Thymus (tissue), 11 donors: Measurements from ENCODE around the gene AMOTL1. TPM values are rescaled to one million over a fixed set of nuclear protein-coding genes. Genes with fewer than 3 reads are reported as not detected.

Source experiments
- DNase-seq, 9 donors: peaks; one replicate each; pipeline ENCODE4 v3.0.0-alpha.2; 2013; ENCODE audit warnings: low spot score in 9 of 9, low read depth in 6 of 9, missing footprints in 1 of 9
- H3K27ac ChIP-seq, 2 donors: one replicate each; pipeline ENCODE4 v1.5.1; 2013; ENCODE audit warnings: control low read depth in 1 of 2, low read depth in 1 of 2, low read length in 1 of 2, mild to moderate bottlenecking in 1 of 2, moderate library complexity in 1 of 2
- H3K27me3 ChIP-seq, 2 donors: one replicate each; pipeline ENCODE4 v1.5.1; 2013; ENCODE audit warnings: low read length in 1 of 2; ENCODE audit not compliant: control insufficient read depth in 2 of 2, insufficient read depth in 1 of 2
- H3K36me3 ChIP-seq, 2 donors: one replicate each; pipeline ENCODE4 v1.5.1; 2013; ENCODE audit warnings: low read length in 1 of 2, mild to moderate bottlenecking in 1 of 2, moderate library complexity in 1 of 2; ENCODE audit not compliant: control insufficient read depth in 2 of 2, insufficient read depth in 2 of 2
- H3K4me1 ChIP-seq, 2 donors: one replicate each; pipeline ENCODE4 v1.5.1; 2013; ENCODE audit warnings: low read length in 2 of 2; ENCODE audit not compliant: control insufficient read depth in 2 of 2, insufficient read depth in 2 of 2
- H3K4me3 ChIP-seq, 2 donors: one replicate each; pipeline ENCODE4 v1.5.1; 2013; ENCODE audit warnings: low read length in 2 of 2, control low read depth in 1 of 2, mild to moderate bottlenecking in 1 of 2
- H3K9me3 ChIP-seq, 2 donors: one replicate each; pipeline ENCODE4 v1.5.1; 2013; ENCODE audit warnings: low read length in 1 of 2, mild to moderate bottlenecking in 1 of 2; ENCODE audit not compliant: control insufficient read depth in 2 of 2, insufficient read depth in 1 of 2
- WGBS: extraction: QIAGEN DNeasy Blood & Tissue Kit; methylation state at CpG from one replicate; pipeline ENCODE4 v1.1.7; 2013; 5-methylcytosine and 5-hydroxymethylcytosine counted together
- polyA plus RNA-seq: library from polyadenylated mRNA; stranded (reverse); fragments of 200-250 nt; gene quantifications from one replicate; pipeline ENCODE4 v1.2.3, GENCODE V29; 2013
- total RNA-seq: library from RNA; stranded (reverse); fragments of 120-200 nt; gene quantifications from one replicate; pipeline ENCODE4 v1.2.4, GENCODE V29; 2013
- donor health status: healthy.

AMOTL1 gene
- total and polyA plus RNA-seq, 2 donors, result 10.5 to 31.8 TPM

GRCh38 chr11:94828088-94828487 lies 59.9 kb downstream of the AMOTL1 start:
- H3K9me3 ChIP-seq, result no peaks in the 10 kb centered on the region
- H3K4me1 ChIP-seq, result no peaks in the 10 kb centered on the region
- no peak for DNase-seq
- H3K36me3 ChIP-seq, result peaks cover 21 to 67% of the 10 kb centered on the region in 2 donors
- no peak overlapping the region for H3K4me3 ChIP-seq
- H3K27ac ChIP-seq, result no peak overlapping the region
- H3K27me3 ChIP-seq, result no peaks in the 10 kb centered on the region

GRCh38 chr11:94830722-94831510 lies 62.8 kb downstream of the AMOTL1 start:
- Histone ChIP-seq H3K9me3 (no peaks in the 10 kb centered on the region), H3K36me3 (peaks cover 19 to 61% of the 10 kb centered on the region in 2 donors), H3K27ac (no peak overlapping the region), H3K4me1 (no peaks in the 10 kb centered on the region), H3K4me3 (no peak overlapping the region), H3K27me3 (no peaks in the 10 kb centered on the region)
- DNase-seq, result no peak
- 95% methylated on average over 5 of the region's 5 CpGs for WGBS

- no peak overlapping the region for H3K27ac ChIP-seq
- peaks cover 19 to 58% of the 10 kb centered on the region in 2 donors for H3K36me3 ChIP-seq
- no peaks in the 10 kb centered on the region for H3K9me3 ChIP-seq
- H3K27me3 ChIP-seq, result no peaks in the 10 kb centered on the region
- no peak overlapping the region for H3K4me3 ChIP-seq
- WGBS, result 91% methylated on average over 3 of the region's 3 CpGs
- no peak for DNase-seq
- H3K4me1 ChIP-seq, result no peaks in the 10 kb centered on the region
These were observed 63.4 kb downstream of the AMOTL1 start for GRCh38 chr11:94831529-94831928.

- Histone ChIP-seq H3K27ac (no peak overlapping the region), H3K4me1 (no peaks in the 10 kb centered on the region), H3K9me3 (no peaks in the 10 kb centered on the region), H3K36me3 (peaks cover 16 to 57% of the 10 kb centered on the region in 2 donors), H3K27me3 (no peaks in the 10 kb centered on the region), H3K4me3 (no peak overlapping the region)
- 96% methylated on average over 4 of the region's 4 CpGs for WGBS
- no peak for DNase-seq
These were observed 64.6 kb downstream of the AMOTL1 start for GRCh38 chr11:94832604-94833235.

GRCh38 chr11:94834911-94835593 lies 66.9 kb downstream of the AMOTL1 start:
- no peak overlapping the region for H3K4me3 ChIP-seq
- no peaks in the 10 kb centered on the region for H3K27me3 ChIP-seq
- no peaks in the 10 kb centered on the region for H3K9me3 ChIP-seq
- peaks cover 18 to 66% of the 10 kb centered on the region in 2 donors for H3K36me3 ChIP-seq
- peak overlapping the region in 1 of 2 donors; percentile 28 for H3K27ac ChIP-seq
- DNase-seq, result no peak
- WGBS, result 94% methylated on average over 4 of the region's 4 CpGs
- no peaks in the 10 kb centered on the region for H3K4me1 ChIP-seq

- Histone ChIP-seq H3K4me3 (no peak overlapping the region), H3K27ac (no peak overlapping the region), H3K9me3 (no peaks in the 10 kb centered on the region), H3K4me1 (no peaks in the 10 kb centered on the region), H3K36me3 (peaks cover 16 to 62% of the 10 kb centered on the region in 2 donors), H3K27me3 (no peaks in the 10 kb centered on the region)
- 94% methylated on average over 2 of the region's 2 CpGs for WGBS
- DNase-seq, result no peak
These were observed 67.4 kb downstream of the AMOTL1 start for GRCh38 chr11:94835594-94835927.

GRCh38 chr11:94837317-94837716 lies 69.2 kb downstream of the AMOTL1 start:
- 94% methylated on average over 2 of the region's 2 CpGs for WGBS
- no peak for DNase-seq
- no peak overlapping the region for H3K27ac ChIP-seq

GRCh38 chr11:94838027-94838731 lies 70.0 kb downstream of the AMOTL1 start:
- DNase-seq, result no peak
- Histone ChIP-seq H3K4me1 (no peaks in the 10 kb centered on the region), H3K27me3 (no peaks in the 10 kb centered on the region), H3K9me3 (no peaks in the 10 kb centered on the region), H3K4me3 (no peak overlapping the region), H3K36me3 (peaks cover 7 to 40% of the 10 kb centered on the region in 2 donors), H3K27ac (no peak overlapping the region)
- 97% methylated on average over 2 of the region's 2 CpGs for WGBS

More at GRCh38 chr11:94837317-94837716, 69.2 kb downstream of the AMOTL1 start:
- Histone ChIP-seq H3K4me3 (no peak overlapping the region), H3K9me3 (no peaks in the 10 kb centered on the region), H3K4me1 (no peaks in the 10 kb centered on the region), H3K27me3 (no peaks in the 10 kb centered on the region), H3K36me3 (peaks cover 10 to 49% of the 10 kb centered on the region in 2 donors)
